ENCODE measurements around the gene RASGRF1. TPM values are rescaled to one million over a fixed set of nuclear protein-coding genes. Genes with fewer than 3 reads are reported as not detected.

Gene RASGRF1
- total and polyA plus RNA-seq, 2 experiments from 2014 or later = 0.06 TPM; not detected in 1

GRCh38 chr15:79037848-79038247 lies 52.7 kb downstream of the RASGRF1 start:
- Histone ChIP-seq H3K4me1 (ENCODE audit: low read depth) (no peaks in the 10 kb centered on the region), H3K4me3 (no peak overlapping the region), H3K36me3 (no peaks in the 10 kb centered on the region), H3K27me3 (no peaks in the 10 kb centered on the region), H3K9me3 (ENCODE audit: low read depth) (no peaks in the 10 kb centered on the region), H3K27ac (no peak overlapping the region)
- DNase-seq (ENCODE audit: low read depth in 1 of 2, low spot score in 1 of 2) = no peak
- TF ChIP-seq, protein P1, sequence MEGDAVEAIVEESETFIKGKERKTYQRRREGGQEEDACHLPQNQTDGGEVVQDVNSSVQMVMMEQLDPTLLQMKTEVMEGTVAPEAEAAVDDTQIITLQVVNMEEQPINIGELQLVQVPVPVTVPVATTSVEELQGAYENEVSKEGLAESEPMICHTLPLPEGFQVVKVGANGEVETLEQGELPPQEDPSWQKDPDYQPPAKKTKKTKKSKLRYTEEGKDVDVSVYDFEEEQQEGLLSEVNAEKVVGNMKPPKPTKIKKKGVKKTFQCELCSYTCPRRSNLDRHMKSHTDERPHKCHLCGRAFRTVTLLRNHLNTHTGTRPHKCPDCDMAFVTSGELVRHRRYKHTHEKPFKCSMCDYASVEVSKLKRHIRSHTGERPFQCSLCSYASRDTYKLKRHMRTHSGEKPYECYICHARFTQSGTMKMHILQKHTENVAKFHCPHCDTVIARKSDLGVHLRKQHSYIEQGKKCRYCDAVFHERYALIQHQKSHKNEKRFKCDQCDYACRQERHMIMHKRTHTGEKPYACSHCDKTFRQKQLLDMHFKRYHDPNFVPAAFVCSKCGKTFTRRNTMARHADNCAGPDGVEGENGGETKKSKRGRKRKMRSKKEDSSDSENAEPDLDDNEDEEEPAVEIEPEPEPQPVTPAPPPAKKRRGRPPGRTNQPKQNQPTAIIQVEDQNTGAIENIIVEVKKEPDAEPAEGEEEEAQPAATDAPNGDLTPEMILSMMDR (IDR thresholded peaks at IDR 0.05; ENCODE audit: low read depth, low read length) = no peak

GRCh38 chr15:79036323-79036722 lies 54.3 kb downstream of the RASGRF1 start:
- TF ChIP-seq, protein P1 (IDR thresholded peaks at IDR 0.05; ENCODE audit: low read depth, low read length) = no peak
- DNase-seq (ENCODE audit: low read depth in 1 of 2, low spot score in 1 of 2) = no peak
- no peaks in the 10 kb centered on the region for H3K9me3 ChIP-seq (ENCODE audit: low read depth)
- H3K4me3 ChIP-seq = no peak overlapping the region
- H3K27me3 ChIP-seq = no peaks in the 10 kb centered on the region
- no peaks in the 10 kb centered on the region for H3K36me3 ChIP-seq
- no peak overlapping the region for H3K27ac ChIP-seq
- H3K4me1 ChIP-seq (ENCODE audit: low read depth) = no peaks in the 10 kb centered on the region

DNA sequence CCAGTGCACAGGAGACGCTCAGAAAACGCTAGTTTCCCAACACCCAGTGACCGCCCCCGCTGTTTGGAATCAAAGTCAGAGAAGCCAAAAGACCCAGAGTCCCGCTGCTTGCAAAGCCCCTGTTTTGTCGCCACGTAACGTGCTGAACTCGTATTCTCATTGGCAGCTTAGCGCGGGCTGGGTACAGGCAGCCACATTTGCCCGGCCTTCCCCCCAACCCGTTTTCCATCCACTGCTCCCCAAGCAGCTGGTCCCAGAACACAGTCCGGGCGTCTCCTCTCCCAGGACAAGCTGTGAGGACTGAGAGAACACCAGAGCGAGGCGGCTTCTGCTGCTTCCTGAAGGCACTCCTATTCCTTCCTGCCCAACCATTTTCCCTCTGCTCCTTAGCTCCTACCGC lies 54.8 kb downstream of the RASGRF1 start:
- Histone ChIP-seq H3K9me3 (ENCODE audit: low read depth) (no peaks in the 10 kb centered on the region), H3K4me3 (no peak overlapping the region), H3K27ac (no peak overlapping the region), H3K4me1 (ENCODE audit: low read depth) (no peaks in the 10 kb centered on the region), H3K27me3 (no peaks in the 10 kb centered on the region), H3K36me3 (no peaks in the 10 kb centered on the region)
- DNase-seq (ENCODE audit: low read depth in 1 of 2, low spot score in 1 of 2) = no peak
- TF ChIP-seq, protein P1 (IDR thresholded peaks at IDR 0.05; ENCODE audit: low read depth, low read length) = no peak

DNA sequence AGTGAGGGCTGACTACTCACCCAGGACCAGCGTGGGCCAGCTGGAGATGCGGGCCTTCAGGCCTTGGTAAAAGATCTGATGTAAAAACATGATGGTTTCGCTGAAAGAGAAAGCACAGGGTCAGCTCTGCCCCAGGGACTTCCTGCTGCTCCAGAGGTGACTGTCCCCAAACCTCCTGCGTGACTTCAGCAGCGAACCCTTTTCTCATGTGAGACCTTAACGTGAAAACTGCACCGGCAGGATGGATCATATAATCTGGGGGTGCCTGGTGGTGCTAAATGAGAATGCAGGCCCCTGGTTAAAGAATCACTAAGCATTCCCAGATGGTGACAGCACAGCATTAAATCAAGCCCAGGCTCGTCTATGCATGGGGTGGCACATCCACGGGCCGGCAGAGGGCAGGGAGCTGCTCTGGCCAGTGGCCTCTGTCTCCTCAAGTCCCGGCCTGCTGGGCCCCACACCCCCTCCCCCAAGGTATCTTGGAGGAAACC lies 55.4 kb downstream of the RASGRF1 start:
- TF ChIP-seq, protein P1 (IDR thresholded peaks at IDR 0.05; ENCODE audit: low read depth, low read length) = no peak
- no peaks in the 10 kb centered on the region for H3K27me3 ChIP-seq
- no peaks in the 10 kb centered on the region for H3K9me3 ChIP-seq (ENCODE audit: low read depth)
- no peak overlapping the region for H3K4me3 ChIP-seq
- DNase-seq (ENCODE audit: low read depth in 1 of 2, low spot score in 1 of 2) = no peak
- no peak overlapping the region for H3K27ac ChIP-seq
- no peaks in the 10 kb centered on the region for H3K4me1 ChIP-seq (ENCODE audit: low read depth)
- H3K36me3 ChIP-seq = no peaks in the 10 kb centered on the region

DNA sequence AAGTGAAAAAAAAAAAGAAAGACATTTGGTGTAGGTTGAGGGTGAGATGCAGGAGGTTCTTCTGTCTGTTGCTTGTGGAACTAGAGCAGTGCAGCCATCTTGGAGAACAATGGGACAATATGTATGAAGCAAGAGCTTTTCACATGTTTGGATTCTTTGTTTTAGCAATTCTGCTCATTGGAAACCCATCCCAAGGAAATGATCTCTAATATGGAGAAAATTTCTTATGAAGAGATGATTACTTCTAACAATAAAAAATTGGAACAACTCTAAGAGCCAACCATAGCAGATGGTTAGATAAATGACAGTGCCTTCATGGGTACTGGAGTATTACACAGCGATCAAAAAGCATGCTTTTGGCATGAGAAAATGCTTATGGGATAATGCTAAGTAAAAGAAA lies 56.3 kb downstream of the RASGRF1 start:
- H3K9me3 ChIP-seq (ENCODE audit: low read depth) = no peaks in the 10 kb centered on the region
- no peaks in the 10 kb centered on the region for H3K4me1 ChIP-seq (ENCODE audit: low read depth)
- H3K36me3 ChIP-seq = no peaks in the 10 kb centered on the region
- DNase-seq (ENCODE audit: low read depth in 1 of 2, low spot score in 1 of 2) = no peak
- TF ChIP-seq, protein P1 (IDR thresholded peaks at IDR 0.05; ENCODE audit: low read depth, low read length) = no peak
- H3K27ac ChIP-seq = no peak overlapping the region
- H3K4me3 ChIP-seq = no peak overlapping the region
- H3K27me3 ChIP-seq = no peaks in the 10 kb centered on the region

- Histone ChIP-seq H3K4me3 (no peak overlapping the region), H3K4me1 (ENCODE audit: low read depth) (no peaks in the 10 kb centered on the region), H3K27ac (no peak overlapping the region), H3K9me3 (ENCODE audit: low read depth) (no peaks in the 10 kb centered on the region), H3K27me3 (no peaks in the 10 kb centered on the region), H3K36me3 (no peaks in the 10 kb centered on the region)
- TF ChIP-seq, protein P1 (IDR thresholded peaks at IDR 0.05; ENCODE audit: low read depth, low read length) = no peak
- DNase-seq (ENCODE audit: low read depth in 1 of 2, low spot score in 1 of 2) = no peak
Measured at GRCh38 chr15:79032656-79033055, 57.9 kb downstream of the RASGRF1 start.
